GM12891 (cell line): ENCODE data around the gene ZNF816.
"Not testable (repeated sequence)": the region's sequence is repeated elsewhere in the genome, so short reads cannot be mapped to it uniquely, and the experiment has no call there.

Source experiments
- POLR2A ChIP-seq: IDR thresholded peaks from 2 replicates; pipeline ENCODE4 v1.6.1; 2011; ENCODE audit warnings: low read depth, low read length, control low read depth
- POLR2AphosphoS5 ChIP-seq: IDR thresholded peaks from 2 replicates; pipeline ENCODE4 v1.6.1; 2011; ENCODE audit warnings: low read depth, low read length, control low read depth

- TF ChIP-seq POLR2A, POLR2AphosphoS5: not testable (repeated sequence)
Observed at GRCh38 chr19:52924641-52925040, 38.0 kb downstream of the ZNF816 start.
